Brain microvascular endothelial cell (primary cell): ENCODE results near the gene TEX101.

Experiments
- DNase-seq: peaks from one replicate; pipeline ENCODE4 v3.0.0-alpha.2; 2020
- H3K27ac ChIP-seq: fragments of 250-450 bp; sonication (Bioruptor Pico); 2 replicates; pipeline ENCODE4 v1.5.1; 2020; ENCODE audit warnings: mild to moderate bottlenecking, moderate library complexity
- H3K27me3 ChIP-seq: fragments of 250-450 bp; sonication (Bioruptor Pico); replicated peaks from 2 replicates; pipeline ENCODE4 v1.5.1; 2020; ENCODE audit warnings: mild to moderate bottlenecking
- H3K36me3 ChIP-seq: fragments of 250-450 bp; sonication (Bioruptor Pico); replicated peaks from 2 replicates; pipeline ENCODE4 v1.5.1; 2020; ENCODE audit warnings: mild to moderate bottlenecking
- H3K4me3 ChIP-seq: 2 replicates; pipeline ENCODE4 v1.5.1; 2011; ENCODE audit warnings: low read depth, mild to moderate bottlenecking, control low read depth, low read length, moderate library complexity
- in situ Hi-C: cut with HindIII; loops from 2 replicates; pipeline ENCODE4 v1.10.0; 2017; ENCODE audit warnings: low sequenced_read_pairs, low pct_ligation_motif_present
- TF ChIP-seq, protein P1 (sequence below): IDR thresholded peaks from 2 replicates; pipeline ENCODE4 v1.5.1; 2011; ENCODE audit warnings: low read depth, mild to moderate bottlenecking, moderate library complexity, low read length, control low read depth, inconsistent platforms; ENCODE audit errors: missing control alignments

The TEX101 gene

GRCh38 chr19:43444531-43445287, 30.0 kb downstream of the TEX101 start:
- Histone ChIP-seq H3K27me3 (no peaks in the 10 kb centered on the region), H3K4me3 (no peak overlapping the region), H3K27ac (no peak overlapping the region), H3K36me3 (no peaks in the 10 kb centered on the region)
- TF ChIP-seq, protein P1, sequence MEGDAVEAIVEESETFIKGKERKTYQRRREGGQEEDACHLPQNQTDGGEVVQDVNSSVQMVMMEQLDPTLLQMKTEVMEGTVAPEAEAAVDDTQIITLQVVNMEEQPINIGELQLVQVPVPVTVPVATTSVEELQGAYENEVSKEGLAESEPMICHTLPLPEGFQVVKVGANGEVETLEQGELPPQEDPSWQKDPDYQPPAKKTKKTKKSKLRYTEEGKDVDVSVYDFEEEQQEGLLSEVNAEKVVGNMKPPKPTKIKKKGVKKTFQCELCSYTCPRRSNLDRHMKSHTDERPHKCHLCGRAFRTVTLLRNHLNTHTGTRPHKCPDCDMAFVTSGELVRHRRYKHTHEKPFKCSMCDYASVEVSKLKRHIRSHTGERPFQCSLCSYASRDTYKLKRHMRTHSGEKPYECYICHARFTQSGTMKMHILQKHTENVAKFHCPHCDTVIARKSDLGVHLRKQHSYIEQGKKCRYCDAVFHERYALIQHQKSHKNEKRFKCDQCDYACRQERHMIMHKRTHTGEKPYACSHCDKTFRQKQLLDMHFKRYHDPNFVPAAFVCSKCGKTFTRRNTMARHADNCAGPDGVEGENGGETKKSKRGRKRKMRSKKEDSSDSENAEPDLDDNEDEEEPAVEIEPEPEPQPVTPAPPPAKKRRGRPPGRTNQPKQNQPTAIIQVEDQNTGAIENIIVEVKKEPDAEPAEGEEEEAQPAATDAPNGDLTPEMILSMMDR, result no peak
- in situ Hi-C loops, result no loop called here
- DNase-seq, result no peak

GRCh38 chr19:43445426-43445825, 30.7 kb downstream of the TEX101 start:
- in situ Hi-C loops, result no loop called here
- Histone ChIP-seq H3K36me3 (no peaks in the 10 kb centered on the region), H3K27ac (no peak overlapping the region), H3K27me3 (no peaks in the 10 kb centered on the region), H3K4me3 (no peak overlapping the region)
- TF ChIP-seq, protein P1, result no peak
- no peak for DNase-seq

- peak; percentile 66 for DNase-seq
- no peaks in the 10 kb centered on the region for H3K27me3 ChIP-seq
- no peak overlapping the region for H3K4me3 ChIP-seq
- in situ Hi-C loops, result no loop called here
- TF ChIP-seq, protein P1, result peak; percentile 95
- H3K27ac ChIP-seq, result no peak overlapping the region
- H3K36me3 ChIP-seq, result no peaks in the 10 kb centered on the region
These were observed 32.2 kb downstream of the TEX101 start for GRCh38 chr19:43446746-43447489.

DNA sequence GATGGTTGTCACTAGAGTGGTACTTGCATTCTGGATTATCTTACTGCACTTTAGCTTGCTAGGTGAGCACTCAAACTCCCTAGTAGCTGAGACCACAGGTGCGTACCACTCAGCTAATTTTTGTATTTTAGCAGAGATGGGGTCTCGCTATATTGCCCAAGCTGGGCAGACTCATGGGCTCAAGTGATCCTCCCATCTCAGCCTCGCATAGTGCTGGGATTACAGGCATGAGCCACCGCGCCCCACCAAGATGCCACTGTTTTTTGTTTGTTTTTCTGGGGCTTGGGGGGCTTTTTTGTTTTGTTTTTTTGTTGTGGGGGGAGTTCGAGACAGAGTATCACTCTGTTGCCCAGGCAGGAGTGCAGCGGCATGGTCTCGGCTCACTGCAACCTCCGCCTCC, 33.0 kb downstream of the TEX101 start:
- H3K27me3 ChIP-seq, result no peaks in the 10 kb centered on the region
- in situ Hi-C loops, result no loop called here
- H3K27ac ChIP-seq, result no peak overlapping the region
- no peak overlapping the region for H3K4me3 ChIP-seq
- no peaks in the 10 kb centered on the region for H3K36me3 ChIP-seq
- DNase-seq, result no peak
- TF ChIP-seq, protein P1, result no peak

DNA sequence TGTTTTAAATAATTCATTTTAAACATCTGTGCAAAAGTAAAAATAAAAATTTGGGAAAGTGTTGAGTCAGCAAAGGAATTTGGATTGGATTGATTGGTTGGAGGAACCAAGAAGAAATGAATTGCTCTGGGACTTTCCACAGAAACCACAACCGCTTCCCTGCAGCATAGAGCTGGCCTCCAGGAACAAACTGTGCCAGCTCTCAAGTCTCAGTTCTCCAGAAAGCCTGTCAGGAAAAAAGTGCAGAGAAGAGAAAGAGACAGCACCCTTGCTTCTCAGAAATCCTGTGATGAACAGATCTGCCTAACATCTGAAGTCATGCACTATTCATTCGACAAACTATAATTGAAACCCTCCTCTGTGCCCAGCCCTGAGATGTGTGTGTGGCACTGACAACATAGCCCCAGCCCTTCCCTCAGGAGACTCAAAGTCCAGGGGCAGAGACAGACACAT, 35.9 kb downstream of the TEX101 start:
- TF ChIP-seq, protein P1, result no peak
- in situ Hi-C loops, result no loop called here
- DNase-seq, result no peak

More for the DNA sequence above, 35.9 kb downstream of the TEX101 start:
- no peaks in the 10 kb centered on the region for H3K27me3 ChIP-seq
- H3K36me3 ChIP-seq, result no peaks in the 10 kb centered on the region
- H3K27ac ChIP-seq, result no peak overlapping the region
- H3K4me3 ChIP-seq, result no peak overlapping the region
